ENCODE data around the gene CNTNAP1.
A peak's percentile ranks its signal among the peaks of the same experiment; 100 is the strongest.
"Not testable (repeated sequence)": the region's sequence is repeated elsewhere in the genome, so short reads cannot be mapped to it uniquely, and the experiment has no call there.

Gene CNTNAP1

GRCh38 chr17:42681976-42682721 is at the start of gene CNTNAP1:
TSS of gene CNTNAP1 (plus strand) at chr17:42682531. CDS start at chr17:42682830, 299 bp downstream.
- no peak for DNase-seq

- DNase-seq = no peak
Measured at GRCh38 chr17:42632949-42633444, 49.3 kb upstream of the CNTNAP1 start.

GRCh38 chr17:42639525-42640113 is 42.7 kb upstream of the CNTNAP1 start:
- no peak for DNase-seq

GRCh38 chr17:42640121-42640520 is 42.2 kb upstream of the CNTNAP1 start:
- DNase-seq = no peak

- no peak for DNase-seq
Measured at GRCh38 chr17:42642336-42642735, 40.0 kb upstream of the CNTNAP1 start.

- no peak for DNase-seq
Measured at GRCh38 chr17:42647778-42648177, 34.6 kb upstream of the CNTNAP1 start.

GRCh38 chr17:42651392-42651791 is 30.9 kb upstream of the CNTNAP1 start:
- DNase-seq = no peak

- no peak for DNase-seq
Measured at GRCh38 chr17:42653179-42654124, 28.9 kb upstream of the CNTNAP1 start.

DNA sequence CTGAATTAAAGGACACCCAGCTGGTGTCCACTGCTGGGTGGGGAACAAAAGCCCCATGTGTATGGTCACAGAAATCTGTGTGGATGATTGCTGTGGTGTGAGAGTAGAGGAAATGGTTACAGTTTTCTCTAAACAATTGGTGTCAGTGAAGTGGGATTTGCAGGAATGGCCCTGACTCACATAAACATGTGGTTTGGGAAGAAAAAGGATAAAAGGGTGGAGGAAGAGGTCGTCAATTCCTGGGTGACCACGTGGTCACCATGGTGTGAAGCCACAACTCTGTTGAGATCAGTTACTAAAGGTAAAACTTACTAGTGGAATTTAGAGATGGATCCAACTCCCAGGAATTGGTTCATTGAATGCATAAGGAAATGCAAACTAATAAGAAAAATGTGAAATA is 26.8 kb upstream of the CNTNAP1 start:
- DNase-seq = no peak

DNA sequence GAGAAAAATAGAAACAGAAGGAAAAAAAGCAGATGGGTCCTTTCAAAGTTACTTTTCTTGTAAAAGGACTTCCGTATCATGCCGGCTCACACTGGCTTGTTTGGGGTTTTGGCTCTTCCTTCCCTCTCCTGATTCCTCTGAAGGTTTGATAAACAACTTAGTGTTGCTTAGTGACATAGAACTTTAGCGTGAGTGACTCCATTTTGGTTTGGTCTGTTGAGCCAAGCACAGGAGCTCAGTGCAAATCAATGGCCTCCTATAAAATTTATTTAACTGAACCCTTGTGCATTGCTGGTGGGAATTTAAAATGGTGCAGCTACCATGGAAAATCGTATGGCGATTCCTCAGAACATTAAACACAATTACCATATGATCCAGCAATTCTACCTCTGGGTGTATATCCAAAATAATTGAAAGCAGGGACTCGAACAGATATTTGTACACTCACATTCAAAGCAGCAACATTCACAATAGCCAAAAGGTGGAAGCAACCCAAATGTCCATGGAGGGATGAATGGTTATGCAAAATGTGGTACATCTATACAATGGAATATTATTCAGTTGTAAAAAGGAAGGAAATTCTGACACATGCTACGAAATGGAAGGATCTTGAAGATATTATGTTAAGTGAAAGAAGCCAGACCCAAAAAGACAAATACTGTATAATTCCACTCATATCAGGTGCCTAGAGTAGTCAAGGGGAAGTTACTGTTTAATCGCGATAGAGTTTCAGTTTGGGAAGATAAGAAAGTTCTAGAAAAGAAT is 24.3 kb upstream of the CNTNAP1 start:
- DNase-seq = no peak

- DNase-seq = peak; percentile 91 to 94
Measured at GRCh38 chr17:42659079-42659931, 23.0 kb upstream of the CNTNAP1 start, which contains the start of gene TUBG2. TSS of gene TUBG2 (plus strand) at chr17:42659284. CDS start at chr17:42659504, 220 bp downstream.

GRCh38 chr17:42659932-42660274 is 22.4 kb upstream of the CNTNAP1 start:
- DNase-seq = not testable (repeated sequence)

DNA sequence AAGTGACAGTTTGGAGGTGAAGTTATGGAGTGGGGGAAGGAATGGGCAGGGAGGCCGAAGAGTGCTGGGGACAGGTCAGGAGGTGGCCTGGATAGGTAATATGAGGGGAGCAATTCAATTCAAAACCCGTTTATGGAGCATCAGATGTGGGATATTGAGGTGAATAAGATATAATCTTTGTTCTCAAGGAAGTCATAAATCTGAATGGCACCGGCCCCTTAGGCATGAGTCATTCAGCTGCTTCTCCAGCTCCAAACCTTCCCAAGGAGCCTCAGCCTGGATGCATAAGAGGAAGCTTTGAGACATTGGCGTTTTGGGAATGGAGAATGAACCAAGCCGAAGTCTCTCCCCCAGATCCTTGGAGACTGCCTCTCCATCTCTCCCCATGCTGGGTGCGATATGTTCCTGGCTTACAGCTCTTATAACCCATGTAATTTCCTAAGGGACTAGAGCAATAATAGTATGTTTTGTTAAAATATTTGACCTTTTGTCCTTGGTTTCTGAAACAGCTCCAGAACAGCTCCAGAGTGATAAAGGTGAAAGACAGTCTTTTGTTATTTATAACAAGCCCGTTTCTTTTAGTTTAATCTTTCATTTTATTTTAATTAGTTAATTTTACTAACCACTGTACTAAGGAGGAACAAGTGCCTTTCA is 21.5 kb upstream of the CNTNAP1 start:
- DNase-seq = no peak

DNA sequence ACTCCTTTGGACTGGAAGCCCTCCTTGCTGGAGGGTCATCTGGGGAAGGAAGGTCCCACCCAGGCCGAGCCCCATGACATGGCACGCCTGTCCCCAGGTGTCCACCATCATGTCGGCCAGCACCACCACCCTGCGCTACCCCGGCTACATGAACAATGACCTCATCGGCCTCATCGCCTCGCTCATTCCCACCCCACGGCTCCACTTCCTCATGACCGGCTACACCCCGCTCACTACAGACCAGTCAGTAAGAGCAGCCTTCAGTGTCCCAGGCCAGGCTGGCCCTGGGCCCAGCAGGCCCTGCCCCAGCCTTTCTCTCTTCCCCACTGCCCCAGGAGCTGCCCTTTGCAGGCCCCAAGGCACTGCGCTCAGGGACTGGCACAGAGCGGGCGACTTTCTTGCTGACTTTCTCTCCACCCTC is 16.7 kb upstream of the CNTNAP1 start:
- no peak for DNase-seq

DNA sequence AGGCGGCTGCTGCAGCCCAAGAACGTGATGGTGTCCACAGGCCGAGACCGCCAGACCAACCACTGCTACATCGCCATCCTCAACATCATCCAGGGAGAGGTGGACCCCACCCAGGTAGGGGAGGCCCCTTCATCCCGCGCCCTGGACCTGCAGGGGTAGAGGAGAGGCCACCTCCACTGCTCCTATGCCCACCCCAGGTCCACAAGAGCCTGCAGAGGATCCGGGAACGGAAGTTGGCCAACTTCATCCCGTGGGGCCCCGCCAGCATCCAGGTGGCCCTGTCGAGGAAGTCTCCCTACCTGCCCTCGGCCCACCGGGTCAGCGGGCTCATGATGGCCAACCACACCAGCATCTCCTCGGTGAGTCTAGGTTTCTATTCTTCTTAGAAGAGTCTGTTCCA is 16.2 kb upstream of the CNTNAP1 start:
- not testable (repeated sequence) for DNase-seq

DNA sequence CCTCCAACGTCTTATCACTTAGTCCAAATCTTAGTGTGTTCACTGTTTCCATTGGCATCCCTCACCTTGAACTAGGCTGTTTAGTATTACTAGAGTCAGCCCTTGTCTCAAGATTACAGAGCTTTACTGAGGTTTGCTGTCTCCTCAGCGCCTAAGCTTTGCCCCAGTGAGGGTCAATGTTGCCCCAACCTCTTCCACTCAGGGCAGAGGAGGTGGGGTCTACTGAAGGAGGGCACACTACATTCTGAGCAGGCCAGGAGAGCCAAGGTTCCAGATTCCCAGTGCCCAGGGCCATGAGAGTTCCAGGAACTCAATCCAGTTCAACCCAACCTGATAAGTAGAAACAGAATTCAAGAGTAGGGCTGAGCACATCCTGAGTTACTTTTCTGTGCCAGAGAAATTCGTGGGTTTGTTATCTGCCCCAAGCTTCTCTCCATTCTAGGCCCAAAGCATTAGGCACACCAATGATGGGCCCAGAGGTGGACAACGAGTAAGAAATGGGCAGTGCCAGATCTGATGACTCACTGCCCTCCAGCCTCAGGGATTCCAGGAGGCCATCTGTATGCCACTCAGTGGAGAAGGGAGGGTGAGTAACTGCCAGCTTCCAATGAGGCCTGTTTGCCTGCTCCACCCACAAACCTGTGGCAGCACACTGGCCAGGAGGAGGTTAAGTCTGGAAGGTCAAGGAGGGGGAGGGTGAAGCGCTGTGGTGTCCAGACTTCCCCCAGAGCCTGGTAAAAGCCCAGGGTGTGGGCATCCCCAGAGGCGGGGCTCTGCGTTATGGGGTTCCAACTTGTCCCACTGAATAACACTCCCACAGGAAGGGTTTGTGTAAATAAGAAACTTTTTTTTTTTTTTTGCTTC is 15.0 kb upstream of the CNTNAP1 start:
- no peak for DNase-seq

GRCh38 chr17:42669705-42669976 is 12.7 kb upstream of the CNTNAP1 start:
- DNase-seq = no peak

GRCh38 chr17:42669977-42670788 is 12.1 kb upstream of the CNTNAP1 start:
- DNase-seq = no peak

All from NCI-H1930 (cell line).